Tibial artery (tissue), 4 donors: ENCODE data around the gene SHLD3.
"Not testable (repeated sequence)": the region's sequence is repeated elsewhere in the genome, so short reads cannot be mapped to it uniquely, and the experiment has no call there.

Experiments used
- DNase-seq, 2 donors: peaks; one replicate each; pipeline ENCODE4 v3.0.0-alpha.2; 2019
- H3K27ac ChIP-seq, 2 donors: fragments of 200-600 bp; sonication (generic) in 1 of 2; 1 replicate in 1 of 2; 2 replicates in 1 of 2; pipeline ENCODE4 v1.5.1; 2018 to 2019; ENCODE audit warnings: mild to moderate bottlenecking in 1 of 2
- H3K27me3 ChIP-seq, 2 donors: fragments of 200-600 bp; sonication (generic) in 1 of 2; one replicate each; pipeline versions ENCODE4 v1.5.1 to v1.6.0; 2016 to 2019
- H3K36me3 ChIP-seq, 3 donors: fragments of 200-600 bp; sonication (generic) in 2 of 3; one replicate each; pipeline ENCODE4 v1.5.1; 2016 to 2019; ENCODE audit warnings: mild to moderate bottlenecking in 2 of 3
- H3K4me1 ChIP-seq, 4 donors: fragments of 200-600 bp; sonication (generic) in 2 of 4; 1 replicate in 3 of 4; 2 replicates in 1 of 4; pipeline ENCODE4 v1.5.1; 2016 to 2019
- H3K4me3 ChIP-seq, 2 donors: fragments of 200-600 bp; sonication (generic) in 1 of 2; 1 replicate in 1 of 2; 2 replicates in 1 of 2; pipeline ENCODE4 v1.5.1; 2018 to 2019; ENCODE audit warnings: mild to moderate bottlenecking in 2 of 2
- H3K9me3 ChIP-seq, 3 donors: fragments of 200-600 bp; sonication (generic) in 1 of 3; one replicate each; pipeline ENCODE4 v1.5.1; 2016 to 2019
- intact Hi-C: fragments of 100-400 bp; cut with DNase I; formaldehyde crosslinking; loops from one replicate; pipeline ENCODE4 v1.15.0; 2023; ENCODE audit warnings: low total_unique reads
- TF ChIP-seq, protein P1 (sequence below), 2 experiments: fragments of 200-600 bp in 1 of 2; fragments of 450-650 bp in 1 of 2; IDR thresholded peaks; one replicate each; pipeline ENCODE4 v1.5.1; 2017 to 2019; ENCODE audit warnings: antibody characterized with exemption in 2 of 2, mild to moderate bottlenecking in 1 of 2, moderate library complexity in 1 of 2

The SHLD3 gene, protein sequence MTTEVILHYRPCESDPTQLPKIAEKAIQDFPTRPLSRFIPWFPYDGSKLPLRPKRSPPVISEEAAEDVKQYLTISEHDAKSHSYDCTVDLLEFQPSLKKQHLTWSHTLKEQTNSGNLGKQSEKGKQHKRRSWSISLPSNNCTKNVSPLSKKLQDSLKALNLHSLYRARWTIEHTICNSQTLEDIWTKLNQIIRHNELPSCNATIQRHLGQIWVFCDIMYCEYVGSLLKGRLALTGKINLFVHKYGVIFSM

DNA sequence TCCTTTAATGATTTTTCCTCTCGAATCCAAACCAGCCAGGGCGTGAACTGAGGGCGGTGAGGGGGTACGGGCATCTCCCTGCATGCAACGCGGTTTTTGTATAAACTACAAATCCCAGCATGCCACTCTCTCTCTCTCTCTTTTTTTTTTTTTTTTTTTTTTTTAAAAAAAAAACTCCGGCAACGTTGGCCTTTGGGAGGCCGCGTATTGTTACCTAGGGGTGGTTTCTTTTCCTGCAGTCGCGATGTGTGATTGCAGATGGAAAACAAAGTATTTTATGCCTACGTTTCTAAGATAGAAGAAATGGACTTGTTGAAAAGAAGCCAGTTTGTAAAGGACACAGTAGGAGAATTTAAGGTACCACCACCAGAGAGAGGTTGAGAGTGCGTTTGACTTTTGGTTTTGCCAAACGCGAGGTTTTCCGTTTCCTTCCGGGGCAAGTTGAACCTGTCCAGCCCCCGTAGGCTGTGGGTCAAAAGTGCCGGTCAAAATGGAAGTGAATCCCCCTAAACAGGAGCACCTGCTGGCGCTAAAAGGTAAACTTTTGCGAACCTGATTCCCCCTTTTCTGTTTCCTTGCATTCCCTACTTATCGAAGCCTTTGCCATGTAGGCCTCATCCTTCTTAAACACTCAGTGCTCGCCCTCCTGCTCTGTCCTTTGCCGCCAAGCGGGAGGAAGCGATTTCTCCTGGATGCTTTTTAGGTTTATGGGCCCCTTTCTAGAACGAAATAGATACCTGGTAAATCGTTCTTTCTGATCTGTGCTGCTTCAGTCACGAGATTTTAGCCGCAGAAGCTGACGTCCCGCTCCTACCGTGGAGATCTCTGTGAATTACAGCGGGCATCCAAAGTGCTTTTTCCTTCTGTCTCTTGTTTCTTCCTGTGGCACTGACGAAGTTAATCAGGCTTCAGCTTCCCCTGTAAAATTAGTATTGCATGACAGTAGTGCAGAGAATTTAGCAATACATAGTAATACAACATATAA is at the start of gene SHLD3, which contains the start of gene TRAPPC13:
Gene SHLD3, plus strand, starts transcription at position 457 of the 985 bp plus-strand sequence. CDS start 4,561 bp downstream, outside the sequence.
Gene TRAPPC13, plus strand, starts transcription at position 457 of the 985 bp plus-strand sequence. Its CDS starts 34 bp downstream, at position 491.
- Histone ChIP-seq H3K9me3 (no peaks in the 10 kb centered on the region), H3K27me3 (no peaks in the 10 kb centered on the region), H3K27ac (peak within 1 kb of the TSS; percentile 88 to 93), H3K4me1 (peaks cover 0 to 42% (median 32%) of the 10 kb centered on the region in 4 donors), H3K36me3 (peaks cover 0 to 5% (median 0%) of the 10 kb centered on the region in 3 donors), H3K4me3 (peak within 1 kb of the TSS; percentile 85 to 89)
- DNase-seq = peak; percentile 87 to 90
- intact Hi-C loops = loop anchor here (5.0 to 10.0 kb wide), 4 partner anchors 63 to 520 kb away; partner anchors contain the start of genes CENPK, ERBIN, NLN and PPWD1
- TF ChIP-seq, protein P1, sequence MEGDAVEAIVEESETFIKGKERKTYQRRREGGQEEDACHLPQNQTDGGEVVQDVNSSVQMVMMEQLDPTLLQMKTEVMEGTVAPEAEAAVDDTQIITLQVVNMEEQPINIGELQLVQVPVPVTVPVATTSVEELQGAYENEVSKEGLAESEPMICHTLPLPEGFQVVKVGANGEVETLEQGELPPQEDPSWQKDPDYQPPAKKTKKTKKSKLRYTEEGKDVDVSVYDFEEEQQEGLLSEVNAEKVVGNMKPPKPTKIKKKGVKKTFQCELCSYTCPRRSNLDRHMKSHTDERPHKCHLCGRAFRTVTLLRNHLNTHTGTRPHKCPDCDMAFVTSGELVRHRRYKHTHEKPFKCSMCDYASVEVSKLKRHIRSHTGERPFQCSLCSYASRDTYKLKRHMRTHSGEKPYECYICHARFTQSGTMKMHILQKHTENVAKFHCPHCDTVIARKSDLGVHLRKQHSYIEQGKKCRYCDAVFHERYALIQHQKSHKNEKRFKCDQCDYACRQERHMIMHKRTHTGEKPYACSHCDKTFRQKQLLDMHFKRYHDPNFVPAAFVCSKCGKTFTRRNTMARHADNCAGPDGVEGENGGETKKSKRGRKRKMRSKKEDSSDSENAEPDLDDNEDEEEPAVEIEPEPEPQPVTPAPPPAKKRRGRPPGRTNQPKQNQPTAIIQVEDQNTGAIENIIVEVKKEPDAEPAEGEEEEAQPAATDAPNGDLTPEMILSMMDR (IDR thresholded peaks at IDR 0.05) = peak in 1 of 2 experiments; percentile 25

DNA sequence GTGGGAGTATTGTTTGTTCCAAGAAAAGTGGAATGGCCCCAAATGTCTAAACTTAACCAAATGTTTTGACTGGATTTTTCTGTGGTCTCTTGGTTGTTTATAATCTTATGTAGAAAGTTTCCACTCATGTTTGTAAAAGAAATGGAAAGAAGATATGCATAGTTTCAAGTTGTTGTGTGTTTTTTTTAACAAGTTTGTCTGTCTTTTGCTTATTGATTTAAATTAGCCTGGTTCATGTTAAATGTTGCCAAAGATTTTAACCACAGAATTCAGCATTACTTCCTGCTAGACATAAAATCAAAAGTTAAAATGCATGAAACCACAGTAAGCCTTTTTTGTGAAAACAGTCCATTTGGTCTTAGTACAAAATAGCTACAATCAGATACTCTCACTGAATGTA is 47.7 kb upstream of the SHLD3 start:
- Histone ChIP-seq H3K4me3 (no peak overlapping the region), H3K4me1 (no peaks in the 10 kb centered on the region), H3K27ac (no peak overlapping the region), H3K9me3 (no peaks in the 10 kb centered on the region), H3K27me3 (no peaks in the 10 kb centered on the region), H3K36me3 (peaks cover 26 to 57% (median 45%) of the 10 kb centered on the region in 3 donors)
- intact Hi-C loops = no loop called here
- TF ChIP-seq, protein P1 (IDR thresholded peaks at IDR 0.05) = no peak
- no peak for DNase-seq

GRCh38 chr5:65588694-65589093 is 36.1 kb upstream of the SHLD3 start:
- Histone ChIP-seq H3K36me3 (peaks cover 78 to 84% (median 81%) of the 10 kb centered on the region in 3 donors), H3K4me3 (no peak overlapping the region), H3K27ac (no peak overlapping the region), H3K9me3 (no peaks in the 10 kb centered on the region), H3K4me1 (no peaks in the 10 kb centered on the region), H3K27me3 (no peaks in the 10 kb centered on the region)
- TF ChIP-seq, protein P1 (IDR thresholded peaks at IDR 0.05) = no peak
- intact Hi-C loops = no loop called here
- no peak for DNase-seq

- H3K27me3 ChIP-seq, H3K4me3 ChIP-seq, DNase-seq, H3K4me1 ChIP-seq, H3K27ac ChIP-seq, H3K9me3 ChIP-seq, intact Hi-C loops: not testable (repeated sequence)
- peaks cover 37 to 90% (median 76%) of the 10 kb centered on the region in 3 donors for H3K36me3 ChIP-seq
Observed at GRCh38 chr5:65601761-65602160, 23.1 kb upstream of the SHLD3 start.

- no peak for DNase-seq
- TF ChIP-seq, protein P1 (IDR thresholded peaks at IDR 0.05) = no peak
- intact Hi-C loops = no loop called here
Observed at GRCh38 chr5:65611524-65611923, 13.3 kb upstream of the SHLD3 start.

More at GRCh38 chr5:65611524-65611923, 13.3 kb upstream of the SHLD3 start:
- H3K4me3 ChIP-seq = no peak overlapping the region
- no peaks in the 10 kb centered on the region for H3K9me3 ChIP-seq
- no peak overlapping the region for H3K27ac ChIP-seq
- peaks cover 57 to 92% (median 89%) of the 10 kb centered on the region in 3 donors for H3K36me3 ChIP-seq
- H3K27me3 ChIP-seq = no peaks in the 10 kb centered on the region
- no peaks in the 10 kb centered on the region for H3K4me1 ChIP-seq
